ENCODE data around the gene PLOD2. TPM values are rescaled to one million over a fixed set of nuclear protein-coding genes. Genes with fewer than 3 reads are reported as not detected.

The PLOD2 gene
- total RNA-seq, 1 experiment from 2014 or later = 19.3 TPM

DNA sequence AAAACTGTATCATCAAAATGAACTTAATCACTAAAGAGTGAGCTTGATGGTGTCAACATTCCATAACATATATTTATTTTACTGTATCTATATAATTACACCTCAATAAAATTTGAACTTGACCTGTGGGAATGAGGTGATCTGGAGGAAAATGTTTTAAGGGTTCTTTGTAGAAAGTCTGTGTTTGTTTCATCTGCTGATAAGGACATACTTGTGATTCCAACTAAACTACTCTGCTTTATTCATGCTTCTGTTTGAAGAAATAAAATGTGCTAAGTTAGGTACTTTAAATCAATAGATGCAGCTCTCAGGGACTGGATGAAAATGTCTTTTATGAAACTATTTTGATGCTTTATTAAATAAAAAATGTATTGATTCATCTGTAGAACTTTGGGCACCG, 11.6 kb upstream of the PLOD2 start:
- Histone ChIP-seq H3K18ac (ENCODE audit: insufficient read length, low read depth, low read length) (no peak overlapping the region), H3K23ac (ENCODE audit: insufficient read length, low read depth, low read length) (no peak overlapping the region), H4K5ac (ENCODE audit: insufficient read length, low read depth, low read length) (no peak overlapping the region), H4K20me1 (ENCODE audit: control insufficient read depth, insufficient read depth, insufficient read length) (no peaks in the 10 kb centered on the region), H3K79me2 (ENCODE audit: insufficient read depth, low read length) (no peaks in the 10 kb centered on the region), H3K9ac (ENCODE audit: extremely low read depth, insufficient read length, low read length) (no peak overlapping the region), H2AFZ (ENCODE audit: low read length) (no peak overlapping the region), H3K27ac (ENCODE audit: insufficient read length, low read depth, low read length) (no peak overlapping the region), H3K23me2 (ENCODE audit: insufficient read length, low read depth, low read length, poor library complexity, severe bottlenecking) (no peaks in the 10 kb centered on the region), H3K9me3 (ENCODE audit: control insufficient read depth, low read depth, low read length) (no peaks in the 10 kb centered on the region), H3K27me3 (ENCODE audit: insufficient read depth, low read length) (no peaks in the 10 kb centered on the region), H3K79me1 (ENCODE audit: insufficient read depth, low read depth, low read length, poor library complexity, severe bottlenecking) (no peaks in the 10 kb centered on the region), H4K91ac (ENCODE audit: insufficient read length, low read depth, low read length) (no peak overlapping the region), H2BK15ac (ENCODE audit: low read depth, low read length) (no peak overlapping the region), H3K4ac (ENCODE audit: low read depth, low read length) (no peak overlapping the region), H2BK5ac (ENCODE audit: insufficient read length, low read length) (no peak overlapping the region), H2BK120ac (ENCODE audit: low read depth, low read length, poor library complexity, severe bottlenecking) (no peak overlapping the region), H3K4me2 (ENCODE audit: insufficient read depth, insufficient read length, low read length) (no peak overlapping the region), H3T11ph (ENCODE audit: low read length) (no peak overlapping the region), H3K14ac (ENCODE audit: insufficient read depth, low read length) (no peak overlapping the region), H4K8ac (replicated peaks; ENCODE audit: insufficient read length, low read depth, low read length) (no peak overlapping the region), H2BK20ac (ENCODE audit: low read depth, low read length, poor library complexity, severe bottlenecking) (no peak overlapping the region), H2BK12ac (ENCODE audit: insufficient read length, low read depth, low read length) (no peak overlapping the region), H3K4me1 (ENCODE audit: insufficient read depth, low read length) (no peaks in the 10 kb centered on the region), H2AK5ac (ENCODE audit: insufficient read length, low read length) (no peak overlapping the region), H3K56ac (ENCODE audit: insufficient read length, low read depth, low read length) (no peak overlapping the region)
- Mint-ChIP-seq H3K4me3 (no peak overlapping the region), H3K9me3 (no peaks in the 10 kb centered on the region; a peak in 1 of 5 replicates), H3K27ac (no peak overlapping the region), H3K36me3 (ENCODE audit: insufficient read depth in 1 of 3, low read depth in 3 of 3) (no peaks in the 10 kb centered on the region), H3K27me3 (ENCODE audit: low read depth) (no peaks in the 10 kb centered on the region), H3K4me1 (0 out of 4 replicates have a peak, but pooled peaks cover 0 to 2% of the 10 kb centered on the region in 2 experiments)
- DNase-seq = no peak
- no CpG with 5 or more reads among the region's 1 CpG for whole genome bisulfite sequencing (ENCODE audit: extremely low coverage, insufficient read length, low lambda C conversion rate)
- TF ChIP-seq, protein P1, sequence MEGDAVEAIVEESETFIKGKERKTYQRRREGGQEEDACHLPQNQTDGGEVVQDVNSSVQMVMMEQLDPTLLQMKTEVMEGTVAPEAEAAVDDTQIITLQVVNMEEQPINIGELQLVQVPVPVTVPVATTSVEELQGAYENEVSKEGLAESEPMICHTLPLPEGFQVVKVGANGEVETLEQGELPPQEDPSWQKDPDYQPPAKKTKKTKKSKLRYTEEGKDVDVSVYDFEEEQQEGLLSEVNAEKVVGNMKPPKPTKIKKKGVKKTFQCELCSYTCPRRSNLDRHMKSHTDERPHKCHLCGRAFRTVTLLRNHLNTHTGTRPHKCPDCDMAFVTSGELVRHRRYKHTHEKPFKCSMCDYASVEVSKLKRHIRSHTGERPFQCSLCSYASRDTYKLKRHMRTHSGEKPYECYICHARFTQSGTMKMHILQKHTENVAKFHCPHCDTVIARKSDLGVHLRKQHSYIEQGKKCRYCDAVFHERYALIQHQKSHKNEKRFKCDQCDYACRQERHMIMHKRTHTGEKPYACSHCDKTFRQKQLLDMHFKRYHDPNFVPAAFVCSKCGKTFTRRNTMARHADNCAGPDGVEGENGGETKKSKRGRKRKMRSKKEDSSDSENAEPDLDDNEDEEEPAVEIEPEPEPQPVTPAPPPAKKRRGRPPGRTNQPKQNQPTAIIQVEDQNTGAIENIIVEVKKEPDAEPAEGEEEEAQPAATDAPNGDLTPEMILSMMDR (conservative IDR thresholded peaks at IDR 0.05) = no peak

All from H9 (cell line).